HG03095 (cell line): Measurements from ENCODE around the gene AGMO.
"Not testable (repeated sequence)": the region's sequence is repeated elsewhere in the genome, so short reads cannot be mapped to it uniquely, and the experiment has no call there.

ENCODE experiments used
- ATAC-seq: cut with Tn5 transposase; IDR thresholded peaks from one replicate; pipeline ENCODE4 v1.9.1; 2021; ENCODE audit warnings: moderate library complexity; ENCODE audit not compliant: unreplicated experiment

The AGMO gene

DNA sequence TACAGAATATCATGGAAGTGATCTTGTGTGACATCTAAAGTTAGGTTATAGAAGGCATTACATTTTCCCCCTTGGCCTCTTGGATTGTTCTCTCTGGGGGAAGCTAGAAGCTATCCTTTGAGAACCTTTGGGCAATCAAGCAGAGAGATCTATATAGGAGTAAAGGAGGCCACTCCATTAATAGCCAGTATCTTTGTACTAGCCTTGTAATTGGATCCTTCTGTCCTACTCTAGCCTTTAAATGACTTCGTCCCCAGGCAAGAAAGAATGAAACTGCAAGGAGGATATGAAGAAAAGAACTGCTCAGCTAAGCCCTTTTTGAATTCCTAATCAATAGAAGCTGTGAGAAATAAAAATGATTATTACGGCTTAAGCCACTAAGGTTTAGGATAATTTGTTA lies 230.9 kb downstream of the AGMO start:
- ATAC-seq: no peak

- no peak for ATAC-seq
Observed at GRCh38 chr7:15327001-15327400, 234.8 kb downstream of the AGMO start.

DNA sequence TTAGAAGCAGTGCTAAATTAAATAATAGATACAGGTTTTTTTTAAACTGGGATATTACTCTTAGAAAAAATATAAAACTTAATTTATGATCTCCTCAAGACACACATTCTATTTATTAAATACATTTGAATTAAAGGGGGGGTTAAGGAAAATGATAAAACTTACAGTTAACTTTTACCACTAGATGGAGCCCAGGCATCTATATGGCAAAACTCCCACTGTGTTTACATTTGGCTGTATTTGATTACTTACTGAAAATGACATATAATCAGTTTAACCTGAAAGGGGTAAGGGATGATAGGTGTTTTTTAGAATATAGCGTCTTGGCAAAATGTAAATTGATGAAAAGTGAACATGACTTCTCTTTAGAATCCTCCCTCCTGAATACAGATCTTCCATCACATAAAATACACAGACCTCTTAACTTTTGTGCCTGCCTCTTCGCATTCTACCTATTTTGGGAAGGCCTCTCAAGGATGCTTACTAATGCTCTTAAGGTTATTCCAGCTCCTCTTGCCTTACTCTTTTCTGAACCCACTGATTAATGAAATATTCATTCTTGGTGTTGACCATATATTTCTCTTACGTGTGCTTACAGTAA lies 235.7 kb downstream of the AGMO start:
- ATAC-seq: no peak

- no peak for ATAC-seq
Observed at GRCh38 chr7:15323550-15323949, 238.3 kb downstream of the AGMO start.

- no peak for ATAC-seq
Observed at GRCh38 chr7:15317215-15317614, 244.6 kb downstream of the AGMO start.

DNA sequence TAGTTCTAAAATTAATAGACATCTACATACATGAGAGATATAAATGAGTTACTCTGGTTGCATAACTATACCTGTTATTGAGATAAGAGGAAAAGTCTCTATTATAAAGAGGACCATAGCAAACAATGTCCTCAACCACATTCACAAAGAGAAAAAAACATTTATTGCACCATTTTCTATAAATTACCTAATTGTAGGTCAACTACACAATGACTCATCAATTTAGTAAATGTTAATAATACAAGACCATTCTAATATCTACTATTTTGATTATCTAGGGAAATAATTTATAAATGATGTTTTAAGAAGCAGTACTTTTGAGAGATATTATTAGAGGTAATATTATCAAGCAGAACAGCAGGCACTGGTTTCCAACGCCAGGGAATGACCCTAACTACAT lies 246.1 kb downstream of the AGMO start:
- no peak for ATAC-seq

- no peak for ATAC-seq
Observed at GRCh38 chr7:15314922-15315321, 246.9 kb downstream of the AGMO start.

DNA sequence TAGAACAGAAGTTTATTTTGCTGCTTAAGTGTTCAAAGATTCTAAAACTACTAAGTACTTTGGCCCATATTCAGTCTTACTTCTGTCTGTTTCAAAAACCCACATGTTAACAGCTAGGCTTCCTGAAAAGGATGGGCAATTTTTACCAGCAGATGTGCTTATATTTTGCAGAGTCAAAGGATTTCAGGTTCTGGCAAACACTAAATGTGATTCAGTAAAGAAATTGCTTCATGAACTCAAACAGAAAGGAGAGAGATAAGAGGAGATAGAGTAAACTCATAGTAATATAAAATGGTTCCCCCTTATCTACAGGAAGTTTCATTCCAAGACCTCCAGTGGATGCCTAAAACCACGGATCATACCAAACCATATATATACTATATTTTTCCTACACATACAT lies 248.5 kb downstream of the AGMO start:
- no peak for ATAC-seq

DNA sequence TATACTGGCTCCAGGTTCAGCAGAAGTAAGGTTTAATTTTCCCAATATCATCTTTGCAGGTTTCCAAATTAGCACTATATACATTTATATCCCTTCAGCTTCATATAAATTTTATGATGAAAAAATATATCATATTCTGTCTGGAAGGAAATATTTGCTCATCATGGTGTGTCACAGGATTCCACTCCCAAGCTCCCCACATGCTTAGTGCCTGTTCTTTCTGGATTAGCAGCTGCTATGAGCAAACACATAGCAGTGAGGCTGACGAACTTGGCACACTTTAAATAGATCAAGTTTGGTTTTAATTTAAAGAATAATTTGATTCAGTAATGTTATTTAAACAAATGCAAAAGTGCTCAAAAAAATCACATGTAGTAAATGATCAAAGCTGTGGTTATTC lies 251.9 kb downstream of the AGMO start:
- no peak for ATAC-seq

GRCh38 chr7:15308821-15309220 lies 253.0 kb downstream of the AGMO start:
- ATAC-seq: no peak

GRCh38 chr7:15306296-15306695 lies 255.5 kb downstream of the AGMO start:
- ATAC-seq: no peak

- peak; percentile 65 for ATAC-seq
Observed at GRCh38 chr7:15305002-15305600, 256.7 kb downstream of the AGMO start.

- no peak for ATAC-seq
Observed at GRCh38 chr7:15303357-15303756, 258.5 kb downstream of the AGMO start.

DNA sequence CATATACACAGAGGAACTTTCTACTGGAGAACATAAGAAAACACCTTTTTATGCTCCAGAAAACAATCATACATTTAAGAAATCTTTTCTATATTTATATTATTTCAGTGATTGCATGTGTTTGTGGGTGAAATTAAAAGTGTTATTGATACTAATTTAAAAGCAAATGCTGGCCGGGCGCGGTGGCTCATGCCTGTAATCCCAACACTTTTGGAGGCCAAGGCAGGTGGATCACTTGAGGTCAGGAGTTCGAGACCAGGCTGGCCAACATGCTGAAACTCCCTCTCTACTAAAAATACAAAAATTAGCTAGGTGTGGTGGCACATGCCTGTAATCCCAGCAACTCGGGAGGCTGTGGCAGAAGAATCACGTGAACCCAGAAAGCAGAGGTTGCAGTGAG lies 260.8 kb downstream of the AGMO start:
- not testable (repeated sequence) for ATAC-seq

GRCh38 chr7:15292138-15292537 lies 269.7 kb downstream of the AGMO start:
- no peak for ATAC-seq

DNA sequence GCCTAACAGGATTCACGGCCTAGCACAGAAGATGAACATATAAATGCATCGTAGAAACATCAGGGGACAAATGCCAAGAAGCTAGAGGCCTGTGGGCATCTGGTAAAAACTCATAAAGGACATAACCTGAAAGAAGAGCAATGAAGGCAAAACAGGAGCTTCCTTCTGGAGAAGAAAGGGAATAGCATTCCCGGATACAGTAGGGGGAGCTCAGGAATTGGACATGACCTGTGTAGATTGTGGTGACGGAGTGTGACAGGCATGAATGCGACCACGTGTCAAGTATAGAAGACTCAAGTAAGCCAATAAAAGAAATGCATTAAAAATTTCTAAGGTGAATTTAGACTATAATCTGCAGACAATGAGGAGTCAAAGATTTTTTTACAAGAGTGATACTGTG lies 270.1 kb downstream of the AGMO start:
- no peak for ATAC-seq

GRCh38 chr7:15288741-15289140 lies 273.1 kb downstream of the AGMO start:
- ATAC-seq: no peak

GRCh38 chr7:15284396-15284795 lies 277.4 kb downstream of the AGMO start:
- no peak for ATAC-seq

GRCh38 chr7:15280078-15280733 lies 281.6 kb downstream of the AGMO start:
- no peak for ATAC-seq

DNA sequence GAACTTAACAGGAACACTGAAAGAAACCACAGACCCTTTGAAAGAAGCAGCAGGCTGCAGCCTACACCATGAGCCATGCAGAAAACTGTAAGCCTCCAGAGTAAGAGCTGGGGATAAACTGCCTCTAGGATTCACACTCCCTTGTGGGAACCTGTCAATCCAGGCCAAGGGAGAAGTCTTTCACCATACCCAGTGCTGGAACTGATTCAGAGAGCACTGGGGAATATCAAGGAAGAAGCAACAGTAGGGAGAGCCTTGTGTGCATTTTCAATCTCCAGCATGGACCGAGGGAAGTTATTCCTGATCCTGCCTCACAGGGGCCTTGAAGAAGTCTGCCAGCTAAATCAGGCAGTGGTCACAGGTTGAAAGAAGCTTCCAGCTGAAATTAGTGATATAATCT lies 282.2 kb downstream of the AGMO start:
- no peak for ATAC-seq

- no peak for ATAC-seq
Observed at GRCh38 chr7:15257689-15258088, 304.1 kb downstream of the AGMO start.

DNA sequence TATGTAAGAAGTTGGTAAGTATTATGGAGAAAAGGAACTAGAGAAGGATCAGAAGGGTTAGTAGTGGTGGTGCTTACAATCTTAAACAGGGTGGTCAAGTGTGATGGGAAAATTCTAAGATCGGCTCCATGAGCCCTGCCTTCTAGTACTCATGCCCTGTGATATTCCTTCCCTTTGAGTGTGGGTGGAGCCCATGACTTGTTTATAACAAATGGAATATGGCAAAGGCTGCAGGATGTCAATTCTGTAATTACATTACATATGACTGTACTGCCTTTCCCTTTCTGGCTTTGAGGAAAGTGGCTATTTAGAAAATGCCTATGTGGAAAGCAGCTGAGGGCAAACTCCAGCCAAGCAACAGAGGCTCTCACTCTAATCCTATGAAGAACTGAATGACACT lies 309.6 kb downstream of the AGMO start:
- ATAC-seq: no peak

- ATAC-seq: no peak
Observed at GRCh38 chr7:15248514-15248913, 313.3 kb downstream of the AGMO start.
